Heart left ventricle (tissue), 13 donors: ENCODE results near the gene FYCO1.

ENCODE experiments used
- CTCF ChIP-seq, 12 donors: fragments of 200-600 bp; sonication (generic) in 4 of 12; IDR thresholded peaks; one replicate each; pipeline versions ENCODE4 v1.5.0 to v1.8.0; 2018 to 2022; ENCODE audit warnings: antibody characterized with exemption in 12 of 12, mild to moderate bottlenecking in 5 of 12
- POLR2A ChIP-seq, 2 donors: fragments of 450-650 bp; IDR thresholded peaks; one replicate each; pipeline ENCODE4 v1.6.1; 2017; ENCODE audit warnings: antibody characterized with exemption in 2 of 2, mild to moderate bottlenecking in 2 of 2, moderate library complexity in 2 of 2
- donor health status: ischemic (EF 13 %, LVEDD 7.1; RV severe dilation, severe dysfunction).
- donor health status: DM: no; HTN: yes; CAD: no.
- donor health status: DM: no; HTN: no; CAD: no.
- donor health status: ischemic (EF 25% LVEDD 6.9; RV normal size, moderate dysfunction).
- donor health status: ischemic (EF 25% LVEDD 5.7; RV mildly dilated, moderate dysfunction).
- donor health status: ischemic (EF 35%, LVEDD 5.7; RV mildly dilated, moderate dysfunction).
- donor health status: nonischemic (EF 11% LVEDD 7.7; RV severe dilation, severe dysfunction).
- donor health status: DM: yes; HTN: yes; CAD: no.
- donor health status: PGD.
- donor health status: ischemic (EF 29% LVEDD 5.4; RV normal size, mild dysfunction).
- donor health status: nonischemic (EF 23%, LVEDD 6.1; RV moderate dilation, normal function).

- TF ChIP-seq CTCF (IDR thresholded peaks at IDR 0.05) (no peak), POLR2A (IDR thresholded peaks at IDR 0.05) (no peak)
These were observed 30.0 kb downstream of the FYCO1 start for GRCh38 chr3:45965653-45966052.
